Adrenal gland (tissue), 12 donors: Measurements from ENCODE around the gene LINGO4. TPM values are rescaled to one million over a fixed set of nuclear protein-coding genes. Genes with fewer than 3 reads are reported as not detected.

ENCODE experiments used
- DNase-seq, 7 donors: peaks; one replicate each; pipeline ENCODE4 v3.0.0-alpha.2; 2019 to 2020
- H3K27ac ChIP-seq, 5 donors: fragments of 200-600 bp; sonication (generic) in 4 of 5; 1 replicate in 3 of 5; 2 replicates in 2 of 5; pipeline versions ENCODE4 v1.5.1 to v1.8.0; 2016 to 2020; ENCODE audit warnings: mild to moderate bottlenecking in 1 of 5
- H3K27me3 ChIP-seq: fragments of 200-600 bp; 2 replicates; pipeline ENCODE4 v1.8.0; 2021
- H3K36me3 ChIP-seq, 2 donors: fragments of 200-600 bp; replicated peaks in 1 of 2; 1 replicate in 1 of 2; 2 replicates in 1 of 2; pipeline versions ENCODE4 v1.5.1 to v1.8.0; 2018 to 2022
- H3K4me1 ChIP-seq, 2 donors: fragments of 200-600 bp; replicated peaks in 1 of 2; 1 replicate in 1 of 2; 2 replicates in 1 of 2; pipeline versions ENCODE4 v1.5.1 to v1.8.0; 2018 to 2021
- H3K4me3 ChIP-seq, 4 donors: fragments of 200-600 bp; sonication (generic) in 3 of 4; one replicate each; pipeline ENCODE4 v1.5.1; 2016 to 2018
- H3K9me3 ChIP-seq, 3 donors: fragments of 200-600 bp; sonication (generic) in 1 of 3; replicated peaks in 1 of 3; 1 replicate in 2 of 3; 2 replicates in 1 of 3; pipeline versions ENCODE4 v1.5.1 to v1.8.0; 2016 to 2021
- POLR2A ChIP-seq, 2 donors: fragments of 450-650 bp; IDR thresholded peaks; one replicate each; pipeline ENCODE4 v1.6.1; 2017; ENCODE audit warnings: antibody characterized with exemption in 2 of 2, mild to moderate bottlenecking in 2 of 2, moderate library complexity in 1 of 2
- WGBS, 4 donors: extraction: QIAGEN DNeasy Blood & Tissue Kit in 2 of 4; methylation state at CpG; one replicate each; pipeline versions ENCODE4 v1.1.5 to v1.1.7; 2013 to 2017; 5-methylcytosine and 5-hydroxymethylcytosine counted together
- intact Hi-C, 2 donors: fragments of 100-400 bp; cut with DNase I; formaldehyde crosslinking; loops; one replicate each; pipeline versions ENCODE4 v1.14.1 to v1.15.0; 2022 to 2023
- polyA plus RNA-seq, 3 donors: library from polyadenylated mRNA; stranded (reverse); fragments of 200-250 nt in 2 of 3; fragments of 350-450 nt in 1 of 3; fragmentation: Illumina TruSeq in 1 of 3; extraction: RNeasy Lipid Tissue Mini Kit (QIAGEN cat#74804) in 1 of 3; gene quantifications; one replicate each; pipeline ENCODE4 v1.2.3, GENCODE V29; 2013 to 2014
- total RNA-seq, 9 donors: library from RNA; depleted of rRNA in 4 of 9; stranded (reverse); fragments of >200 nt in 4 of 9; fragments of 120-200 nt in 1 of 9; fragmentation: NEBNext Ultra II Directional in 1 of 9; extraction: Animal tissue kit (Norgen Biotek cat#: 25700) in 1 of 9; gene quantifications; one replicate each; pipeline versions ENCODE4 v1.1.0 to v1.2.4, GENCODE V29; 2013 to 2023
- TF ChIP-seq, protein P1 (sequence below), 6 experiments: fragments of 450-650 bp in 4 of 6; fragments of 200-600 bp in 2 of 6; sonication (generic) in 1 of 6; IDR thresholded peaks; 1 replicate in 5 of 6; 2 replicates in 1 of 6; pipeline versions ENCODE4 v1.5.1 to v1.8.0; 2016 to 2021; ENCODE audit warnings: antibody characterized with exemption in 6 of 6, mild to moderate bottlenecking in 2 of 6, moderate library complexity in 1 of 6
- donor health status: healthy with polysubstance abuse.
- donor health status: Bipolar disorder and iron deficiency.
- donor health status: DM: yes; HTN: yes; CAD: no.
- donor health status: DM: no; HTN: no; CAD: no.
- donor health status: DM: no; HTN: no; CAD: no.
- donor health status: DM: yes; HTN: yes; CAD: no.

Gene LINGO4
- total and polyA plus RNA-seq, 12 donors: 0.11 to 0.56 (median 0.32) TPM; not detected in 6

DNA sequence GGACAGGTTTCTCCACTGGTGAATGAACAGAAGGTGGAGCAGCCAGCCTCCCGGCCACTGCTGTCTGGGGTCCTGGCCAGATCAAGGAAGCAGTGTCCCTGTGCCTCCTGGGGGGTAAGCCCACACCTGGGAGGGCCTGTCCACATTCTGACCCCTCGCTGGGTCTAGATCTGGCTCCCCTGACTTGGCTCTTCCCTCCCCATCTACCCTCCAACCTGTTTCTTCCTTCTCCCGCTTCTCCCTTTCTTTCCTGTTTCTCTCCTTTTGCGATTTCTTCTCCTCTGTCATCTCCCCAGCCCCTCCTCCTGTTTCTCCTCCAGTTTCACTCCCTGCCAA, 26.0 kb upstream of the LINGO4 start:
- Histone ChIP-seq H3K9me3 (no peaks in the 10 kb centered on the region), H3K27ac (peak overlapping the region in 1 of 5 donors; percentile 58)
- intact Hi-C loops: no loop called here

DNA sequence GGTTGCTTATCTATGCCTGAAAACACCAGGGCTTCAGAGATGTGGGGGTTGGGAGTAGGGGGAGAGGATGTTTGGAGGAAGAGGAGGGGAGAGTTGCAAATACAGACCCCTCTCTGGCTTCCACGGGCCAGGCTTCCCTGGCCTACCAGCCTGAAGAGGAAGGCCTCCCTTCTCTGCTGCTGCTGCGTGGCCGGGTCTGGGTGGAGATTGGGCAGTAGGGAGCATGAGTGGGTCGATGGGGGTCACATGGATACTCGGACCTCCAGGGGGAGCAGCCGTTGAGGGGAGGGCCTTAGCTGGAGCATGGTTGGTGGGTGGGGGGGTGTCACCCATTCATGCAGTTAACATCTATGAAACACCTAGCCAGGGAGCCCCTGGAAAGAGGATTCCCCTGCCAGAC, 24.8 kb upstream of the LINGO4 start:
- Histone ChIP-seq H3K27ac (no peak overlapping the region), H3K9me3 (no peaks in the 10 kb centered on the region), H3K4me3 (no peak overlapping the region), H3K27me3 (no peaks in the 10 kb centered on the region), H3K4me1 (peaks cover 0 to 7% of the 10 kb centered on the region in 2 donors), H3K36me3 (no peaks in the 10 kb centered on the region)
- no peak for TF ChIP-seq POLR2A (IDR thresholded peaks at IDR 0.05)
- TF ChIP-seq, protein P1, sequence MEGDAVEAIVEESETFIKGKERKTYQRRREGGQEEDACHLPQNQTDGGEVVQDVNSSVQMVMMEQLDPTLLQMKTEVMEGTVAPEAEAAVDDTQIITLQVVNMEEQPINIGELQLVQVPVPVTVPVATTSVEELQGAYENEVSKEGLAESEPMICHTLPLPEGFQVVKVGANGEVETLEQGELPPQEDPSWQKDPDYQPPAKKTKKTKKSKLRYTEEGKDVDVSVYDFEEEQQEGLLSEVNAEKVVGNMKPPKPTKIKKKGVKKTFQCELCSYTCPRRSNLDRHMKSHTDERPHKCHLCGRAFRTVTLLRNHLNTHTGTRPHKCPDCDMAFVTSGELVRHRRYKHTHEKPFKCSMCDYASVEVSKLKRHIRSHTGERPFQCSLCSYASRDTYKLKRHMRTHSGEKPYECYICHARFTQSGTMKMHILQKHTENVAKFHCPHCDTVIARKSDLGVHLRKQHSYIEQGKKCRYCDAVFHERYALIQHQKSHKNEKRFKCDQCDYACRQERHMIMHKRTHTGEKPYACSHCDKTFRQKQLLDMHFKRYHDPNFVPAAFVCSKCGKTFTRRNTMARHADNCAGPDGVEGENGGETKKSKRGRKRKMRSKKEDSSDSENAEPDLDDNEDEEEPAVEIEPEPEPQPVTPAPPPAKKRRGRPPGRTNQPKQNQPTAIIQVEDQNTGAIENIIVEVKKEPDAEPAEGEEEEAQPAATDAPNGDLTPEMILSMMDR (IDR thresholded peaks at IDR 0.05): no peak
- WGBS, 4 donors: 45 to 59% (median 54%) methylated on average over 6 of the region's 6 CpGs
- intact Hi-C loops: no loop called here
- DNase-seq: no peak

More for the DNA sequence above, 26.0 kb upstream of the LINGO4 start:
- no peak overlapping the region for H3K4me3 ChIP-seq
- peaks cover 0 to 7% of the 10 kb centered on the region in 2 donors for H3K4me1 ChIP-seq
- WGBS, 4 donors: 78 to 86% (median 81%) methylated on average over 4 of the region's 4 CpGs
- no peak for DNase-seq
- H3K27me3 ChIP-seq: no peaks in the 10 kb centered on the region
- no peaks in the 10 kb centered on the region for H3K36me3 ChIP-seq
- no peak for TF ChIP-seq POLR2A (IDR thresholded peaks at IDR 0.05)
- TF ChIP-seq, protein P1 (IDR thresholded peaks at IDR 0.05): no peak

DNA sequence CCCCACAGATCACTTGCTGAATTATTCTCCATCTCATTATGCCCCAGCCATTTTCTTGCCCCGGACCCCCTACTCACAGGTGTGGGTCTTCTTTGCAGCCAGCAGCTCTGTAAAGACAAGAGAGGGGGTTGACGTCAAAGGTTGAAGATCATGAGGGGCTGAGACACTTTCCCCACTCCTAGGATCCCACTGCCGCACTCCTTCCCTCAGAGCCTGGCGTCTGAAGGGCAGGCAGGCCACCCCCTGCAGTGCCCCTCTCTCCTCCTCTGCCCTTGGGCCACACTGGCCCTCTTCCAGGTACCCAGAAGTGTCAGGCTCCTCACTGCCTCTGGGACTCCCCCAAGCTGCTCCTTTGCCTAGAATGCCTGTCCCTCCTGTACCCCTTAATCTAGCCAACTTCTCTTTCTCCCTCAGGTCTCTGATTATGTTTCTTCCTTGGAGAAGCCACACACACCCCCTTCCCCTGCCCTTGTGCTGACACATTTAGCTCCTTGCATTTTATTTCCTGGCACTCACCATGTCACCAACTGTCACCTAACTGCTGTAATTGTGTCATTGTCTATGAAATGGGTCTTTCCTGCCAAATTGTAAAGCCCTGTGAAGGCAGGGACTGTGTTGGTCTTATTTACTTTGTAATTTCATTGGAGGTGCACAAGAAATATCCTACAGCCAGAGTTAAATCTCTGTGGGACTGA, 24.3 kb upstream of the LINGO4 start:
- Histone ChIP-seq H3K4me1 (peaks cover 0 to 7% of the 10 kb centered on the region in 2 donors), H3K9me3 (no peaks in the 10 kb centered on the region), H3K36me3 (no peaks in the 10 kb centered on the region), H3K27me3 (no peaks in the 10 kb centered on the region), H3K4me3 (no peak overlapping the region), H3K27ac (no peak overlapping the region)
- DNase-seq: no peak
- WGBS, 4 donors: 38 to 48% (median 44%) methylated on average over 4 of the region's 4 CpGs
- TF ChIP-seq, protein P1 (IDR thresholded peaks at IDR 0.05): no peak
- no peak for TF ChIP-seq POLR2A (IDR thresholded peaks at IDR 0.05)
- intact Hi-C loops: no loop called here

DNA sequence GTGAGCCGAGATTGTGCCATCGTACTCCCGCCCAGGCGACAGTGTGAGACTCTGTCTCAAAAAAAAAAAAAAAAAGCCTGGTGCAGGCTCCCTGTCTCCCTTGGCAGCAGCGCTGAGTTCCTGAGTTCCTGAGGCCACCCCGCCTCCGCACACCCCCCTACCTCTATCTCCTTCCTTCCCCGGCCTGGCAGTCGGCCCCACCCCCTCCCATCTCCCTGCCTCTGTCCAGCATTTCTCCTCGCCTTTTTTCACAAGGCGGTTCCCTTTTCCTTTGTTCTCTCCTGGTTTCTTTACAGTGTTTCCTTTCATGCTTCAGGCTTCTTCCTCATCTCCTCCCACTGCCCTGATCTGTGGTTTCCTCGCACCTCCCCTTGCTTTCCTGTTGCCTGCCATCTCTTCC, 23.7 kb upstream of the LINGO4 start:
- TF ChIP-seq, protein P1 (IDR thresholded peaks at IDR 0.05): no peak
- 1 to 8% (median 3%) methylated on average over 8 to 12 of the region's 12 CpGs for WGBS, 4 donors
- H3K9me3 ChIP-seq: no peaks in the 10 kb centered on the region
- no peak overlapping the region for H3K27ac ChIP-seq
- intact Hi-C loops: no loop called here
- peak; percentile 57 to 91 (median 83) for DNase-seq
- H3K4me3 ChIP-seq: no peak overlapping the region
- H3K36me3 ChIP-seq: no peaks in the 10 kb centered on the region
- peaks cover 0 to 7% of the 10 kb centered on the region in 2 donors for H3K4me1 ChIP-seq
- H3K27me3 ChIP-seq: no peaks in the 10 kb centered on the region
